Adipocyte (in vitro differentiated cells): Measurements from ENCODE around the gene DTL.

Source experiments
- DNase-seq: peaks from one replicate; pipeline ENCODE4 v3.0.0-alpha.2; 2015; ENCODE audit warnings: low read depth
- H3K27me3 ChIP-seq: replicated peaks from 2 replicates; pipeline ENCODE4 v1.7.0; 2013; ENCODE audit warnings: mild to moderate bottlenecking, low read length, moderate library complexity; ENCODE audit not compliant: control insufficient read depth, insufficient read depth
- H3K36me3 ChIP-seq: 2 replicates; pipeline ENCODE4 v1.7.0; 2013; ENCODE audit warnings: low read length, mild to moderate bottlenecking, moderate library complexity; ENCODE audit not compliant: control insufficient read depth, insufficient read depth, severe bottlenecking
- H3K4me1 ChIP-seq: 2 replicates; pipeline ENCODE4 v1.7.0; 2013; ENCODE audit warnings: mild to moderate bottlenecking, low read length, moderate library complexity; ENCODE audit not compliant: control insufficient read depth, insufficient read depth
- H3K4me3 ChIP-seq: 2 replicates; pipeline ENCODE4 v1.7.0; 2013; ENCODE audit warnings: mild to moderate bottlenecking, low read length, moderate library complexity
- H3K9ac ChIP-seq: 2 replicates; pipeline ENCODE4 v1.7.0; 2013; ENCODE audit warnings: mild to moderate bottlenecking, low read length, moderate library complexity
- H3K9me3 ChIP-seq: 2 replicates; pipeline ENCODE4 v1.7.0; 2013; ENCODE audit warnings: mild to moderate bottlenecking, low read length, moderate library complexity; ENCODE audit not compliant: control insufficient read depth

DTL gene

GRCh38 chr1:212039622-212040021 is 4.1 kb downstream of the DTL start:
- H3K9ac ChIP-seq = no peak overlapping the region
- no peaks in the 10 kb centered on the region for H3K27me3 ChIP-seq
- H3K36me3 ChIP-seq = no peaks in the 10 kb centered on the region
- H3K9me3 ChIP-seq = no peaks in the 10 kb centered on the region
- DNase-seq = no peak
- no peak overlapping the region for H3K4me3 ChIP-seq
- peaks cover 8% of the 10 kb centered on the region for H3K4me1 ChIP-seq

- no peaks in the 10 kb centered on the region for H3K9me3 ChIP-seq
- no peak overlapping the region for H3K9ac ChIP-seq
- no peak for DNase-seq
- H3K4me1 ChIP-seq = peaks cover 8% of the 10 kb centered on the region
- no peak overlapping the region for H3K4me3 ChIP-seq
- no peaks in the 10 kb centered on the region for H3K27me3 ChIP-seq
- H3K36me3 ChIP-seq = no peaks in the 10 kb centered on the region
Observed at GRCh38 chr1:212040629-212041412, 5.3 kb downstream of the DTL start.

GRCh38 chr1:212042436-212042835 is 6.9 kb downstream of the DTL start:
- Histone ChIP-seq H3K27me3 (no peaks in the 10 kb centered on the region), H3K4me3 (no peak overlapping the region), H3K9ac (no peak overlapping the region), H3K9me3 (no peaks in the 10 kb centered on the region), H3K36me3 (no peaks in the 10 kb centered on the region), H3K4me1 (no peaks in the 10 kb centered on the region)
- no peak for DNase-seq

- DNase-seq = no peak
- no peaks in the 10 kb centered on the region for H3K9me3 ChIP-seq
- H3K4me3 ChIP-seq = no peak overlapping the region
- no peaks in the 10 kb centered on the region for H3K36me3 ChIP-seq
- H3K9ac ChIP-seq = no peak overlapping the region
- no peaks in the 10 kb centered on the region for H3K27me3 ChIP-seq
- no peaks in the 10 kb centered on the region for H3K4me1 ChIP-seq
Observed at GRCh38 chr1:212044851-212045250, 9.3 kb downstream of the DTL start.

- DNase-seq = peak; percentile 22
- H3K36me3 ChIP-seq = no peaks in the 10 kb centered on the region
- H3K9me3 ChIP-seq = no peaks in the 10 kb centered on the region
- no peaks in the 10 kb centered on the region for H3K27me3 ChIP-seq
- H3K4me1 ChIP-seq = no peaks in the 10 kb centered on the region
- no peak overlapping the region for H3K4me3 ChIP-seq
- H3K9ac ChIP-seq = no peak overlapping the region
Observed at GRCh38 chr1:212045981-212046380, 10.4 kb downstream of the DTL start.

- Histone ChIP-seq H3K9me3 (peaks cover 11% of the 10 kb centered on the region), H3K27me3 (no peaks in the 10 kb centered on the region), H3K36me3 (no peaks in the 10 kb centered on the region), H3K9ac (no peak overlapping the region), H3K4me3 (no peak overlapping the region), H3K4me1 (no peaks in the 10 kb centered on the region)
- no peak for DNase-seq
Observed at GRCh38 chr1:212053993-212054392, 18.4 kb downstream of the DTL start.

- H3K9ac ChIP-seq = no peak overlapping the region
- no peaks in the 10 kb centered on the region for H3K36me3 ChIP-seq
- H3K4me3 ChIP-seq = no peak overlapping the region
- no peak for DNase-seq
- peaks cover 11% of the 10 kb centered on the region for H3K9me3 ChIP-seq
- no peaks in the 10 kb centered on the region for H3K4me1 ChIP-seq
- no peaks in the 10 kb centered on the region for H3K27me3 ChIP-seq
Observed at GRCh38 chr1:212055333-212055732, 19.8 kb downstream of the DTL start.

GRCh38 chr1:212060632-212061472 is 25.3 kb downstream of the DTL start:
- Histone ChIP-seq H3K4me1 (no peaks in the 10 kb centered on the region), H3K4me3 (no peak overlapping the region), H3K9me3 (peaks cover 11% of the 10 kb centered on the region), H3K36me3 (no peaks in the 10 kb centered on the region), H3K27me3 (no peaks in the 10 kb centered on the region), H3K9ac (no peak overlapping the region)
- DNase-seq = peak; percentile 15

- peak; percentile 85 for DNase-seq
- no peaks in the 10 kb centered on the region for H3K4me1 ChIP-seq
- H3K36me3 ChIP-seq = no peaks in the 10 kb centered on the region
- H3K9ac ChIP-seq = no peak overlapping the region
- no peak overlapping the region for H3K4me3 ChIP-seq
- no peaks in the 10 kb centered on the region for H3K27me3 ChIP-seq
- H3K9me3 ChIP-seq = peaks cover 3% of the 10 kb centered on the region
Observed at GRCh38 chr1:212062832-212063438, 27.4 kb downstream of the DTL start.

GRCh38 chr1:212067787-212068186 is 32.2 kb downstream of the DTL start:
- DNase-seq = no peak
- no peaks in the 10 kb centered on the region for H3K27me3 ChIP-seq
- no peaks in the 10 kb centered on the region for H3K4me1 ChIP-seq
- no peak overlapping the region for H3K9ac ChIP-seq
- H3K36me3 ChIP-seq = no peaks in the 10 kb centered on the region
- no peak overlapping the region for H3K4me3 ChIP-seq
- no peaks in the 10 kb centered on the region for H3K9me3 ChIP-seq

- Histone ChIP-seq H3K4me1 (no peaks in the 10 kb centered on the region), H3K27me3 (no peaks in the 10 kb centered on the region), H3K9me3 (no peaks in the 10 kb centered on the region), H3K36me3 (no peaks in the 10 kb centered on the region), H3K4me3 (no peak overlapping the region), H3K9ac (no peak overlapping the region)
- DNase-seq = peak; percentile 87
Observed at GRCh38 chr1:212070720-212071302, 35.3 kb downstream of the DTL start.
